HG03571 (cell line): Measurements from ENCODE around the gene PIK3R5.
"Not testable (repeated sequence)": the region's sequence is repeated elsewhere in the genome, so short reads cannot be mapped to it uniquely, and the experiment has no call there.

Experiments
- ATAC-seq: cut with Tn5 transposase; IDR thresholded peaks from one replicate; pipeline ENCODE4 v1.9.1; 2021; ENCODE audit not compliant: unreplicated experiment

PIK3R5 gene

GRCh38 chr17:8988263-8988935 is 22.9 kb upstream of the PIK3R5 start:
- ATAC-seq, result not testable (repeated sequence)

GRCh38 chr17:8986295-8986694 is 20.8 kb upstream of the PIK3R5 start:
- no peak for ATAC-seq

GRCh38 chr17:8985054-8985701 is 19.7 kb upstream of the PIK3R5 start:
- ATAC-seq, result no peak

- ATAC-seq, result not testable (repeated sequence)
Observed at GRCh38 chr17:8984225-8984624, 18.7 kb upstream of the PIK3R5 start.

- no peak for ATAC-seq
Observed at GRCh38 chr17:8981443-8981842, 15.9 kb upstream of the PIK3R5 start.

- no peak for ATAC-seq
Observed at GRCh38 chr17:8979715-8980114, 14.2 kb upstream of the PIK3R5 start.

- no peak for ATAC-seq
Observed at GRCh38 chr17:8976638-8977037, 11.1 kb upstream of the PIK3R5 start.

- no peak for ATAC-seq
Observed at GRCh38 chr17:8975091-8975725, 9.7 kb upstream of the PIK3R5 start.

- no peak for ATAC-seq
Observed at GRCh38 chr17:8969901-8970300, 4.4 kb upstream of the PIK3R5 start.

GRCh38 chr17:8968503-8968902 is 3.0 kb upstream of the PIK3R5 start:
- ATAC-seq, result no peak

- no peak for ATAC-seq
Observed at GRCh38 chr17:8967861-8968260, 2.4 kb upstream of the PIK3R5 start.

- no peak for ATAC-seq
Observed at GRCh38 chr17:8966926-8967325, 1.4 kb upstream of the PIK3R5 start.

GRCh38 chr17:8964801-8965393 is 610 bp downstream of the PIK3R5 start:
- peak; percentile 4 for ATAC-seq

GRCh38 chr17:8963647-8964258 is 1.8 kb downstream of the PIK3R5 start:
- ATAC-seq, result no peak

GRCh38 chr17:8963014-8963413 is 2.5 kb downstream of the PIK3R5 start:
- no peak for ATAC-seq

- no peak for ATAC-seq
Observed at GRCh38 chr17:8961829-8962228, 3.7 kb downstream of the PIK3R5 start.

GRCh38 chr17:8960325-8961140 is 5.0 kb downstream of the PIK3R5 start:
- no peak for ATAC-seq

- no peak for ATAC-seq
Observed at GRCh38 chr17:8959312-8959918, 6.1 kb downstream of the PIK3R5 start.

GRCh38 chr17:8957721-8958120 is 7.8 kb downstream of the PIK3R5 start:
- ATAC-seq, result no peak

- peak; percentile 53 for ATAC-seq
Observed at GRCh38 chr17:8956465-8956902, 9.0 kb downstream of the PIK3R5 start.
